Pancreas (tissue), 10 donors: ENCODE measurements around the gene GUCY1A1. TPM values are rescaled to one million over a fixed set of nuclear protein-coding genes. Genes with fewer than 3 reads are reported as not detected.

Experiments
- ATAC-seq, 4 donors: fragments of 200-7000 bp; cut with Tn5 transposase; one replicate each; pipeline versions ENCODE4 v1.8.0 to v1.9.1; 2020; ENCODE audit warnings: mild to moderate bottlenecking in 4 of 4, moderate library complexity in 4 of 4
- DNase-seq, 6 donors: peaks; one replicate each; pipeline ENCODE4 v3.0.0-alpha.2; 2020
- FAIRE-seq: peaks from 2 replicates; lab custom pipeline; 2012; peaks lifted over from hg19 to GRCh38; lab: Jason Lieb, UNC
- H3K27ac ChIP-seq, 4 donors: fragments of 200-600 bp; sonication (generic); 1 replicate in 3 of 4; 2 replicates in 1 of 4; pipeline versions ENCODE4 v1.5.0 to v1.8.0; 2020
- H3K27me3 ChIP-seq, 4 donors: fragments of 200-600 bp; one replicate each; pipeline ENCODE4 v1.8.0; 2021
- H3K36me3 ChIP-seq, 3 donors: fragments of 200-600 bp; sonication (generic) in 1 of 3; one replicate each; pipeline versions ENCODE4 v1.5.0 to v1.8.0; 2020 to 2021
- H3K4me1 ChIP-seq, 3 donors: fragments of 200-600 bp; one replicate each; pipeline ENCODE4 v1.8.0; 2021
- H3K4me3 ChIP-seq, 4 donors: fragments of 200-600 bp; sonication (generic) in 2 of 4; one replicate each; pipeline versions ENCODE4 v1.5.0 to v1.8.0; 2020 to 2021
- H3K9me3 ChIP-seq, 4 donors: fragments of 200-600 bp; one replicate each; pipeline ENCODE4 v1.8.0; 2021
- WGBS, 2 donors: extraction: QIAGEN DNeasy Blood & Tissue Kit; methylation state at CpG; one replicate each; pipeline ENCODE4 v1.1.7; 2013; 5-methylcytosine and 5-hydroxymethylcytosine counted together
- intact Hi-C, 3 donors: fragments of 100-400 bp; cut with DNase I; formaldehyde crosslinking; loops; one replicate each; pipeline versions ENCODE4 v1.11.1 to v1.14.2; 2022
- polyA plus RNA-seq, 2 donors: library from polyadenylated mRNA; stranded (reverse); fragments of 200-250 nt; gene quantifications; one replicate each; pipeline ENCODE4 v1.2.3, GENCODE V29; 2013
- total RNA-seq, 6 donors: library from RNA; stranded (reverse); fragmentation: NEBNext Ultra II Directional in 4 of 6; extraction: Animal tissue kit (Norgen Biotek cat#: 25700) in 4 of 6; gene quantifications; one replicate each; pipeline versions ENCODE4 v1.2.1 to v1.2.4, GENCODE V29; 2021 to 2023
- TF ChIP-seq, protein P1 (sequence below), 4 donors: fragments of 200-600 bp; sonication (generic) in 3 of 4; IDR thresholded peaks; one replicate each; pipeline versions ENCODE4 v1.5.0 to v1.8.0; 2021; ENCODE audit warnings: antibody characterized with exemption in 4 of 4
- donor health status: healthy with polysubstance abuse.
- donor health status: DM: no; HTN: no; CAD: no; lungs with moderate emphysema.
- donor health status: DM: no; HTN: no; CAD: no.
- donor health status: control.
- donor health status: control.
- donor health status: Bipolar disorder and iron deficiency.
- donor health status: DM: yes; HTN: yes; CAD: no.
- donor health status: DM: no; HTN: no; CAD: no.
- donor health status: DM: no; HTN: no; CAD: no.
- donor health status: DM: yes; HTN: yes; CAD: no.

The GUCY1A1 gene
- total and polyA plus RNA-seq, 8 donors, result 4.2 to 26.4 (median 11.2) TPM

DNA sequence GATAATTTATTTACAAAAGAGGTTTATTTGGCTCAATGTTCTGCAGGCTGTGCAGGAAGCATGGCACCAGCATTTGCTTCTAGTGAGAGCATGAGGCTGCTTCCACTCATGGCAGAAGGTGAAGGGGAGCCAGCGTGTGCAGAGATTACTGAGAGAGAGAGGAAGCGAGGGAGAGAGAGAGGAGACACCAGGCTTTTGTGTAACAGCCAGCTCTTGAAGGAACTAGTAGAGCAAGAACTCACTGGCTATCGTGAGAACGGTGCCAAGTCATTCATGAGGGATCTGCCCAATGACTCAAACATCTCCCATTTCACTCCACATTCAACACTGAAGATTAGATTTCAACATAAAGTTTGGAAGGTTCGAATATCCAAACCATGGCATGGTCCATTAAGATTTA is 12.7 kb downstream of the GUCY1A1 start:
- intact Hi-C loops, result no loop called here
- no peak overlapping the region for H3K27ac ChIP-seq
- no peak overlapping the region for H3K4me3 ChIP-seq
- H3K9me3 ChIP-seq, result no peaks in the 10 kb centered on the region
- TF ChIP-seq, protein P1, sequence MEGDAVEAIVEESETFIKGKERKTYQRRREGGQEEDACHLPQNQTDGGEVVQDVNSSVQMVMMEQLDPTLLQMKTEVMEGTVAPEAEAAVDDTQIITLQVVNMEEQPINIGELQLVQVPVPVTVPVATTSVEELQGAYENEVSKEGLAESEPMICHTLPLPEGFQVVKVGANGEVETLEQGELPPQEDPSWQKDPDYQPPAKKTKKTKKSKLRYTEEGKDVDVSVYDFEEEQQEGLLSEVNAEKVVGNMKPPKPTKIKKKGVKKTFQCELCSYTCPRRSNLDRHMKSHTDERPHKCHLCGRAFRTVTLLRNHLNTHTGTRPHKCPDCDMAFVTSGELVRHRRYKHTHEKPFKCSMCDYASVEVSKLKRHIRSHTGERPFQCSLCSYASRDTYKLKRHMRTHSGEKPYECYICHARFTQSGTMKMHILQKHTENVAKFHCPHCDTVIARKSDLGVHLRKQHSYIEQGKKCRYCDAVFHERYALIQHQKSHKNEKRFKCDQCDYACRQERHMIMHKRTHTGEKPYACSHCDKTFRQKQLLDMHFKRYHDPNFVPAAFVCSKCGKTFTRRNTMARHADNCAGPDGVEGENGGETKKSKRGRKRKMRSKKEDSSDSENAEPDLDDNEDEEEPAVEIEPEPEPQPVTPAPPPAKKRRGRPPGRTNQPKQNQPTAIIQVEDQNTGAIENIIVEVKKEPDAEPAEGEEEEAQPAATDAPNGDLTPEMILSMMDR (IDR thresholded peaks at IDR 0.05), result no peak
- H3K27me3 ChIP-seq, result no peaks in the 10 kb centered on the region
- DNase-seq (no peak), ATAC-seq (no peak), FAIRE-seq (no peak)
- H3K4me1 ChIP-seq, result peaks cover 0 to 5% (median 0%) of the 10 kb centered on the region in 3 donors
- WGBS, 2 donors, result 60 to 65% methylated on average over 5 of the region's 5 CpGs
- no peaks in the 10 kb centered on the region for H3K36me3 ChIP-seq

DNA sequence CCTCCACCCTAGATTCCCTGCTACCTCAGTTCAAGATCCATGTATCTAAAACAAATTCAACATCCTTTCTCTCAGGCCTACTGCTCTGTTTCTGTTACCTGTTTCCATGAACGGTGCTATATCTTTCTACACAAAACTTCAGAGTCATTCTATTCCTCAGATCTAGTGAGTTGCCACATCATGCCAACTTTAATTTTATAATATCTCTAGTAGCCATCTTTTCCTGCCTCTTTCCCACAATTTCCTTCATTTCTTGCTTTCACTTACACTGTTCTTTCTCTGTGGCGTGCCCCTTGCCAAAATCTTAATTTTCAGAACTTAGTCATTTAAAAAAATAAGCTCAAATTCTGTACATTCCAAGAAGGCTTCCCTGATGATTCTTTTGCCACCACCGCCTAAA is 15.2 kb downstream of the GUCY1A1 start:
- TF ChIP-seq, protein P1 (IDR thresholded peaks at IDR 0.05), result no peak
- 67 to 87% methylated on average over 3 of the region's 3 CpGs for WGBS, 2 donors
- H3K4me3 ChIP-seq, result no peak overlapping the region
- ATAC-seq (no peak), DNase-seq (no peak), FAIRE-seq (no peak)
- intact Hi-C loops, result no loop called here
- H3K27me3 ChIP-seq, result no peaks in the 10 kb centered on the region
- peaks cover 0 to 5% (median 0%) of the 10 kb centered on the region in 3 donors for H3K4me1 ChIP-seq
- no peak overlapping the region for H3K27ac ChIP-seq
- H3K36me3 ChIP-seq, result no peaks in the 10 kb centered on the region
- H3K9me3 ChIP-seq, result no peaks in the 10 kb centered on the region

DNA sequence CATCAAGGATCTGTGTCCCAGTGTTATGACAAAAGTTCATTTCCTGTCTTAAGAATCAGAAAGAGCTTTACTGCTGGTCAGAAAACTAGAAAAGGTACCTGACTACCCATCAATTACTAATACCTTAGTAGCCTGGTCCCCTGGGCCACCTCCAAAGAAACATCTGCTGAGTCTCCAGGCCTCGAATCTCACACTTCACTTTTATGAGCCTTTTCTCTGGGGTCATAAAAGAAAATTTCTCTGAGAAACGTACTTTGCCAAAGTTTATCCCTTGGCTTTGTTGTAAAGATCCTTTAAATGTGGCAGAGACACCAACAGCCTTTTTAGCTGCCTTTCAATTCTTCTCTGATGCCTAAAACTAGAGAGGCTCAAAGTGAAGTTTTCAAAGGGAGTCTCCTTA is 17.8 kb downstream of the GUCY1A1 start:
- Histone ChIP-seq H3K9me3 (no peaks in the 10 kb centered on the region), H3K27ac (no peak overlapping the region), H3K4me1 (peaks cover 0 to 6% (median 0%) of the 10 kb centered on the region in 3 donors), H3K36me3 (no peaks in the 10 kb centered on the region), H3K4me3 (no peak overlapping the region), H3K27me3 (no peaks in the 10 kb centered on the region)
- no peak for FAIRE-seq
- DNase-seq, result no peak
- WGBS, 2 donors, result 49 to 55% methylated on average over 2 of the region's 2 CpGs
- TF ChIP-seq, protein P1 (IDR thresholded peaks at IDR 0.05), result no peak
- ATAC-seq, result no peak
- intact Hi-C loops, result no loop called here

DNA sequence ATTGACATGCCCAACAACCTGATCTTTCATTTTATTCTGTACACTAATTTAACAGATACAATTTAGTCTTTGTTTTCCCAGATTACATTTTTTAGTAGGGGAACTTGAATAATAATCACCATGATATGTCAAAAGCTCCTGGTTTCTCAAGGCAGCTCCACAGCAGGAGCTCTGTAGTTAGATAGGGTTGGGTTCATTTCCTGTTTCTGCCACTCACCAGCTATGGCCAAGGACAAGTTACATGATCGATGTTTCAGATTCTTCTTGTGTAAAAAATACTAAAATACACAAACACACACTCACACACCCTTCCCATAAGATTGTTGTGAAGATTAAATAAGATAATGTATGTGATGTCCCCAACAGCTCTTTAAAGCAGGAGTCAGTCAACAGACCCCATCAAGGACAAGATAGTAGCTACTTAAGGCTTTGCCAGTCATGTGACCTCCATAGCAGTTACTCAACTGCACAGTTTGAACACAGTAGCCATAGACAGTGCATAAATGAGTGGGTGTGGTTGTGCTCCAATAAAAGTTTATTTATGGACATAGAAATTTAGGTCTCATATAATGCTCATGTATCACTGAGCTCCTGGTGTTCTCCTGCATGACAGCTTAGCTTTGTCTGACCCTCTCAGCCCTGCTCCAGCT is 18.4 kb downstream of the GUCY1A1 start:
- FAIRE-seq, result no peak
- TF ChIP-seq, protein P1 (IDR thresholded peaks at IDR 0.05), result no peak
- WGBS, 2 donors, result 18 to 19% methylated on average over 1 of the region's 1 CpG
- H3K4me1 ChIP-seq, result peaks cover 0 to 6% (median 0%) of the 10 kb centered on the region in 3 donors
- no peak for DNase-seq
- intact Hi-C loops, result no loop called here
- no peaks in the 10 kb centered on the region for H3K36me3 ChIP-seq
- H3K27me3 ChIP-seq, result no peaks in the 10 kb centered on the region
- no peaks in the 10 kb centered on the region for H3K9me3 ChIP-seq
- no peak overlapping the region for H3K4me3 ChIP-seq
- no peak overlapping the region for H3K27ac ChIP-seq
- no peak for ATAC-seq

DNA sequence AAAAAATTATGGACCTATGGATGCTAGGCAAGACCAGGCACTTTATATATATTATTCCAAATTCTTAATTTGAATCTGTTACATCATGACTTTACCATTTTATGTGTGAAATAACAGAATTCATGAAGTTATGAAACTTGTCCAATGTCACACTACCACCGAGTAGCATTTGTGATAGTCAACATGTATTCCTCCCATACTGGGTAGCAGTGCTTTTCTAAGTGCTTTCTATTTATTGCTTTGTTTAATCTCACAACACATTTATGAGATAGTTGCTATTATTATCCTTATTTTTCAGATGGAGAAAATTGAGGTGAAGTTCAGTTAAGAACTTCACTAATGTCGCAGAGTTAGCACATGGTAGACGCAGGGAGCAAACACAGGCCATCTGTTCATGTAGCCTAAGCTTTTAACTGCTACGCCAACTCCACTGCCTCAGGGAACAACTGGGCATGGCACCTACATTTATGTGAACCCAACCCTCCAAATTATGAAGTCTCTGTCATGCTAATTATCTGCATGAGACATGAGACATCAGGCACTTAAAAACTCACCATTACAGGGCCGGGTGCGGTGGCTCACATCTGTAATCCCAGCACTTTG is 20.8 kb downstream of the GUCY1A1 start:
- Histone ChIP-seq H3K4me3 (no peak overlapping the region), H3K27ac (no peak overlapping the region), H3K27me3 (no peaks in the 10 kb centered on the region), H3K4me1 (peaks cover 0 to 6% (median under 1%) of the 10 kb centered on the region in 3 donors), H3K9me3 (no peaks in the 10 kb centered on the region), H3K36me3 (no peaks in the 10 kb centered on the region)
- TF ChIP-seq, protein P1 (IDR thresholded peaks at IDR 0.05), result no peak
- intact Hi-C loops, result no loop called here
- DNase-seq (no peak), ATAC-seq (peak in 2 of 4 donors; percentile 81), FAIRE-seq (no peak)
- WGBS, 2 donors, result 91 to 93% methylated on average over 6 of the region's 6 CpGs
